HEK293 (cell line): Measurements from ENCODE around the gene NDUFS8.

Experiments used
- CTCF ChIA-PET: fragments of 350-600 bp; formaldehyde crosslinking; extraction: SDS; loops from one replicate; lab custom pipeline; 2021; ENCODE audit warnings: antibody characterized with exemption; lab: Yijun Ruan, JAX
- POLR2A ChIA-PET: fragments of 300-600 bp; formaldehyde crosslinking; extraction: SDS; loops from one replicate; lab custom pipeline; 2020; ENCODE audit warnings: antibody characterized with exemption, inconsistent platforms; lab: Yijun Ruan, JAX
- H3K27ac ChIP-seq: fragments of 200-500 bp; sonication (Bioruptor generic); 2 replicates; pipeline ENCODE4 v1.5.1; 2014; ENCODE audit warnings: low read depth, low read length, control low read depth, inconsistent platforms; ENCODE audit errors: extremely low read depth
- H3K36me3 ChIP-seq, 2 experiments: fragments of 200-500 bp in 1 of 2; sonication (Bioruptor generic) in 1 of 2; 1 replicate in 1 of 2; 2 replicates in 1 of 2; pipeline ENCODE4 v1.5.1; 2014 to 2017; ENCODE audit warnings: inconsistent platforms in 2 of 2, low read length in 2 of 2; ENCODE audit not compliant: control insufficient read depth in 2 of 2, insufficient read depth in 1 of 2
- H3K4me1 ChIP-seq: fragments of 200-500 bp; sonication (Bioruptor generic); 2 replicates; pipeline ENCODE4 v1.5.1; 2014; ENCODE audit warnings: mild to moderate bottlenecking, low read length, inconsistent platforms; ENCODE audit not compliant: control insufficient read depth, insufficient read depth
- H3K4me3 ChIP-seq: 2 replicates; pipeline ENCODE4 v1.5.1; 2011; ENCODE audit warnings: low read depth, mild to moderate bottlenecking, control low read depth, low read length, moderate library complexity
- H3K9me3 ChIP-seq: fragments of 200-500 bp; sonication (Bioruptor generic); 2 replicates; pipeline ENCODE4 v1.5.1; 2014; ENCODE audit warnings: low read depth, low read length, inconsistent platforms; ENCODE audit not compliant: control insufficient read depth, insufficient read depth
- GFI1B ChIP-seq: fragments of 450-650 bp; formaldehyde crosslinking; IDR thresholded peaks from 2 replicates; pipeline ENCODE4 v1.5.1; 2016; ENCODE audit warnings: missing biosample characterization, missing genetic modification characterization
- HOXD13 ChIP-seq: sonication (generic); formaldehyde crosslinking; IDR thresholded peaks from 2 replicates; pipeline ENCODE4 v1.8.0; 2022; ENCODE audit warnings: missing genetic modification reagents, borderline replicate concordance
- KLF16 ChIP-seq: fragments of 450-650 bp; formaldehyde crosslinking; IDR thresholded peaks from 2 replicates; pipeline ENCODE4 v1.5.1; 2017; ENCODE audit warnings: missing biosample characterization, missing genetic modification characterization
- MYNN ChIP-seq: fragments of 450-650 bp; formaldehyde crosslinking; IDR thresholded peaks from 2 replicates; pipeline ENCODE4 v1.5.1; 2016; ENCODE audit warnings: missing biosample characterization, missing genetic modification characterization, borderline replicate concordance
- SETDB1 ChIP-seq: IDR thresholded peaks from one replicate; pipeline ENCODE4 v1.6.1; 2017; ENCODE audit warnings: mild to moderate bottlenecking, low read length, moderate library complexity, mixed read lengths; ENCODE audit not compliant: insufficient read length
- ZIC2 ChIP-seq: fragments of 450-650 bp; formaldehyde crosslinking; IDR thresholded peaks from 2 replicates; pipeline ENCODE4 v1.5.1; 2016; ENCODE audit warnings: missing biosample characterization, missing genetic modification characterization
- ZNF133 ChIP-seq: fragments of 450-650 bp; formaldehyde crosslinking; IDR thresholded peaks from 2 replicates; pipeline ENCODE4 v1.5.1; 2016; ENCODE audit warnings: missing biosample characterization, missing genetic modification characterization
- ZNF16 ChIP-seq: fragments of 450-650 bp; formaldehyde crosslinking; IDR thresholded peaks from 2 replicates; pipeline ENCODE4 v1.5.1; 2016; ENCODE audit warnings: low read depth, missing biosample characterization, missing genetic modification characterization
- ZNF169 ChIP-seq: fragments of 450-650 bp; formaldehyde crosslinking; IDR thresholded peaks from 2 replicates; pipeline ENCODE4 v1.5.1; 2016; ENCODE audit warnings: missing biosample characterization, missing genetic modification characterization
- ZNF2 ChIP-seq: fragments of 450-650 bp; formaldehyde crosslinking; IDR thresholded peaks from 2 replicates; pipeline ENCODE4 v1.5.1; 2016; ENCODE audit warnings: missing biosample characterization, missing genetic modification characterization
- ZNF211 ChIP-seq: fragments of 450-650 bp; formaldehyde crosslinking; IDR thresholded peaks from 2 replicates; pipeline ENCODE4 v1.5.1; 2016; ENCODE audit warnings: low read depth, missing biosample characterization, missing genetic modification characterization
- ZNF221 ChIP-seq: fragments of 450-650 bp; formaldehyde crosslinking; IDR thresholded peaks from 2 replicates; pipeline ENCODE4 v1.5.1; 2017; ENCODE audit warnings: missing biosample characterization, missing genetic modification characterization, borderline replicate concordance
- ZNF391 ChIP-seq: fragments of 450-650 bp; formaldehyde crosslinking; IDR thresholded peaks from 2 replicates; pipeline ENCODE4 v1.5.1; 2016; ENCODE audit warnings: low read depth, missing biosample characterization, missing genetic modification characterization, borderline replicate concordance
- ZNF626 ChIP-seq: fragments of 450-650 bp; sonication (Bioruptor Pico); formaldehyde crosslinking; IDR thresholded peaks from 2 replicates; pipeline ENCODE4 v1.5.1; 2018; ENCODE audit warnings: missing biosample characterization, missing genetic modification characterization, inconsistent platforms
- TF ChIP-seq, protein P1 (sequence below): fragments of 450-650 bp; formaldehyde crosslinking; IDR thresholded peaks from 2 replicates; pipeline ENCODE4 v1.5.0; 2017; ENCODE audit warnings: missing biosample characterization, missing genetic modification characterization, borderline replicate concordance
- TF ChIP-seq, protein P2 (sequence below): fragments of 450-650 bp; formaldehyde crosslinking; IDR thresholded peaks from 2 replicates; pipeline ENCODE4 v1.5.1; 2016; ENCODE audit warnings: missing biosample characterization, missing genetic modification characterization
- TF ChIP-seq, protein P3 (sequence below): fragments of 450-650 bp; formaldehyde crosslinking; IDR thresholded peaks from 2 replicates; pipeline ENCODE4 v1.5.1; 2016; ENCODE audit warnings: missing biosample characterization, missing genetic modification characterization

The NDUFS8 gene

DNA sequence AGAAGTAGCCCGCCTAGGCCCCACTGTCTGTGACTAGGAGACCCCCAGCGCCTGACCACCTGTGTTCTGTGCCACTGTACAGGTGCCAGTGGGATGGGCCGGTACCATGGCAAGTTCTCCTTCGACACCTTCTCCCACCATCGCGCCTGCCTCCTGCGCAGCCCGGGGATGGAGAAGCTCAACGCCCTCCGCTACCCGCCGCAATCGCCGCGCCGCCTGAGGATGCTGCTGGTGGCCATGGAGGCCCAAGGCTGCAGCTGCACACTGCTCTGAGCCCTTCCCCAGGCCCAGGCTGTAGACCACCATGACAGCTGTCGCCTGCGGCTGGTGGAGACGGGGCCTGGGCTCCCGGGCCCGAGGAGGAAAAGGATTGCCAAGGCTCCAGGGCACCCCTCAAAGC lies 2.8 kb upstream of the NDUFS8 start:
- no peaks in the 10 kb centered on the region for H3K9me3 ChIP-seq
- H3K27ac ChIP-seq: no peak overlapping the region
- 0 out of 2 replicates have a peak, but pooled peaks cover 2% of the 10 kb centered on the region for H3K4me1 ChIP-seq
- peaks cover 0 to 27% of the 10 kb centered on the region in 2 experiments; a peak in 1 of 3 replicates for H3K36me3 ChIP-seq
- ChIA-PET CTCF (interaction anchor here (0.7 kb wide), 1 partner anchor 271 kb away, joined by 3 read pairs; no protein-coding TSS in a partner anchor), POLR2A (interaction anchor here (0.6 to 2.1 kb wide), 3 partner anchors 8 to 431 kb away, joined by 3 to 5 read pairs (median 3); partner anchors contain the start of gene ALDH3B1)
- no peak for TF ChIP-seq ZNF391 (tag by site-specific recombination)
- TF ChIP-seq, protein P1, sequence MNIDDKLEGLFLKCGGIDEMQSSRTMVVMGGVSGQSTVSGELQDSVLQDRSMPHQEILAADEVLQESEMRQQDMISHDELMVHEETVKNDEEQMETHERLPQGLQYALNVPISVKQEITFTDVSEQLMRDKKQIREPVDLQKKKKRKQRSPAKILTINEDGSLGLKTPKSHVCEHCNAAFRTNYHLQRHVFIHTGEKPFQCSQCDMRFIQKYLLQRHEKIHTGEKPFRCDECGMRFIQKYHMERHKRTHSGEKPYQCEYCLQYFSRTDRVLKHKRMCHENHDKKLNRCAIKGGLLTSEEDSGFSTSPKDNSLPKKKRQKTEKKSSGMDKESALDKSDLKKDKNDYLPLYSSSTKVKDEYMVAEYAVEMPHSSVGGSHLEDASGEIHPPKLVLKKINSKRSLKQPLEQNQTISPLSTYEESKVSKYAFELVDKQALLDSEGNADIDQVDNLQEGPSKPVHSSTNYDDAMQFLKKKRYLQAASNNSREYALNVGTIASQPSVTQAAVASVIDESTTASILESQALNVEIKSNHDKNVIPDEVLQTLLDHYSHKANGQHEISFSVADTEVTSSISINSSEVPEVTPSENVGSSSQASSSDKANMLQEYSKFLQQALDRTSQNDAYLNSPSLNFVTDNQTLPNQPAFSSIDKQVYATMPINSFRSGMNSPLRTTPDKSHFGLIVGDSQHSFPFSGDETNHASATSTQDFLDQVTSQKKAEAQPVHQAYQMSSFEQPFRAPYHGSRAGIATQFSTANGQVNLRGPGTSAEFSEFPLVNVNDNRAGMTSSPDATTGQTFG: no peak
- TF ChIP-seq ZNF626 (tag by site-specific recombination): no peak
- no peak for TF ChIP-seq ZNF211 (tag by site-specific recombination)
- TF ChIP-seq ZNF2 (tag by site-specific recombination): no peak
- no peak for TF ChIP-seq SETDB1
- no peak for TF ChIP-seq KLF16 (tag by site-specific recombination)
- no peak for TF ChIP-seq ZNF133 (tag by site-specific recombination)
- TF ChIP-seq GFI1B (tag by site-specific recombination): no peak
- TF ChIP-seq HOXD13 (CRISPR knock-in tag): no peak
- no peak for TF ChIP-seq ZNF16 (tag by site-specific recombination)
- no peak for TF ChIP-seq MYNN
- TF ChIP-seq, protein P2, sequence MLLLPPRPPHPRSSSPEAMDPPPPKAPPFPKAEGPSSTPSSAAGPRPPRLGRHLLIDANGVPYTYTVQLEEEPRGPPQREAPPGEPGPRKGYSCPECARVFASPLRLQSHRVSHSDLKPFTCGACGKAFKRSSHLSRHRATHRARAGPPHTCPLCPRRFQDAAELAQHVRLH (tag by site-specific recombination): no peak
- no peak overlapping the region for H3K4me3 ChIP-seq

DNA sequence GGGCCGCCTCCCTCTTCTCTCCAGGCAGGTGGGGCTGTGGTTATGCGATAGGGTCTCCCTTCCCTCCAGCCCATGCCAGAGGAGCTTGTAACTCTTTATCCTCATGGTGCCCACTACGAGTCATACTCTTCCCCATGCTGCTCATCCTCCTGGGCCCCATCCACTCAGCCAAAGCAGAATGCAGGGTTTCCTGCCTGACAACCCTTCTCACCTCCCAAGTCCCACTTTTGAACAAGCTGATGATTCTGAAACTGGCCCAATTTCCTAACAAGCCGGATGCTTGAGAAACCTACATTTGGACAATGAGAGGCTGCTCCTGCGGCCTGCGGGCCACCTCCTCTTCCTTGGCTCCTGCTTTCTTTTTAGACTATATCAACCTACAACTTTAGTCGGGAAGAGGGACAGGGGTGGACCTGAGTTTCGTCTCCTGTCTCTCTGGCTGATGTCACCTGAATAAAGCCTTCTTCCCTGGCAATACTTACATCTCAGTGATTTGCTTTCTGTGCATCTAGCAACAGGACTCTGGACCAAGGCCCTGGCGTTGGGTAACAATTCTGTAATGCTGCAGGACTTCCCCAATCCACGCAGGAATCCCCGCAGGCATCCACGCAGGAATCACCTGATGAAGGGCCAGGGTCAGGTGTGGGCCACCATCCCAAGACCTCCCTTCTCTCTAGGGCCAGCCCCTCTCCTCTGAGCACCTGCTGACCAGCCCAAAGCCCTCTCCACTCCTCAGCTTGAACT lies 1.5 kb upstream of the NDUFS8 start:
- H3K27ac ChIP-seq: peak overlapping the region; percentile 35; the same call in 1 of the 2 replicates
- ChIA-PET POLR2A (interaction anchor here (0.6 to 1.2 kb wide), 5 partner anchors 9 to 212 kb away, joined by 3 to 5 read pairs (median 4); no protein-coding TSS in a partner anchor), CTCF (interaction anchor here (0.6 to 0.7 kb wide), 3 partner anchors 18 to 161 kb away, joined by 3 to 4 read pairs (median 3); no protein-coding TSS in a partner anchor)
- TF ChIP-seq, protein P3, sequence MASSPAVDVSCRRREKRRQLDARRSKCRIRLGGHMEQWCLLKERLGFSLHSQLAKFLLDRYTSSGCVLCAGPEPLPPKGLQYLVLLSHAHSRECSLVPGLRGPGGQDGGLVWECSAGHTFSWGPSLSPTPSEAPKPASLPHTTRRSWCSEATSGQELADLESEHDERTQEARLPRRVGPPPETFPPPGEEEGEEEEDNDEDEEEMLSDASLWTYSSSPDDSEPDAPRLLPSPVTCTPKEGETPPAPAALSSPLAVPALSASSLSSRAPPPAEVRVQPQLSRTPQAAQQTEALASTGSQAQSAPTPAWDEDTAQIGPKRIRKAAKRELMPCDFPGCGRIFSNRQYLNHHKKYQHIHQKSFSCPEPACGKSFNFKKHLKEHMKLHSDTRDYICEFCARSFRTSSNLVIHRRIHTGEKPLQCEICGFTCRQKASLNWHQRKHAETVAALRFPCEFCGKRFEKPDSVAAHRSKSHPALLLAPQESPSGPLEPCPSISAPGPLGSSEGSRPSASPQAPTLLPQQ (tag by site-specific recombination): peak; percentile 66
- peak; percentile 19; the same call in 1 of the 2 replicates for TF ChIP-seq ZIC2 (tag by site-specific recombination)
- no peak for TF ChIP-seq ZNF221 (tag by site-specific recombination)
- no peak for TF ChIP-seq ZNF169 (tag by site-specific recombination)
- H3K9me3 ChIP-seq: no peaks in the 10 kb centered on the region
- H3K36me3 ChIP-seq: peaks cover 0 to 40% of the 10 kb centered on the region in 2 experiments; a peak in 1 of 3 replicates
- no peak overlapping the region for H3K4me3 ChIP-seq
- 0 out of 2 replicates have a peak, but pooled peaks cover 2% of the 10 kb centered on the region for H3K4me1 ChIP-seq
